H1 (cell line): ENCODE results near the gene CHRNA5. TPM values are rescaled to one million over a fixed set of nuclear protein-coding genes. Genes with fewer than 3 reads are reported as not detected.

Source experiments
- CTCF ChIA-PET: fragments of 300-600 bp; sonication (Branson Sonifier 250); formaldehyde crosslinking; loops from one replicate; lab custom pipeline; 2021; ENCODE audit not compliant: partially characterized antibody; lab: Charles Lee
- POLR2A ChIA-PET: fragments of 300-600 bp; sonication (Branson Sonifier 250); formaldehyde crosslinking; loops from one replicate; lab custom pipeline; 2021; ENCODE audit warnings: inconsistent platforms; ENCODE audit not compliant: partially characterized antibody; lab: Charles Lee
- DNase-seq, 2 experiments: peaks; one replicate each; pipeline versions ENCODE4 v3.0.0 to v3.0.0-alpha.2; 2010 to 2022; ENCODE audit warnings: low spot score in 2 of 2, low read depth in 1 of 2, mixed read lengths in 1 of 2
- FAIRE-seq: peaks from 2 replicates; lab custom pipeline; 2011; peaks lifted over from hg19 to GRCh38; lab: Jason Lieb, UNC
- H2AFZ ChIP-seq: 2 replicates; pipeline ENCODE4 v1.8.1; 2012; ENCODE audit warnings: low read length, inconsistent platforms
- H2AK5ac ChIP-seq: 2 replicates; pipeline ENCODE4 v1.6.1; 2013; ENCODE audit warnings: low read depth, low read length
- H2BK120ac ChIP-seq: replicated peaks from 2 replicates; pipeline ENCODE3; 2013; ENCODE audit warnings: low read depth, low read length, inconsistent platforms
- H2BK12ac ChIP-seq: 2 replicates; pipeline ENCODE4 v1.6.1; 2013; ENCODE audit warnings: low read depth, low read length
- H2BK15ac ChIP-seq: 2 replicates; pipeline ENCODE4 v1.6.1; 2013; ENCODE audit warnings: low read length
- H2BK20ac ChIP-seq: 2 replicates; pipeline ENCODE4 v1.6.1; 2013; ENCODE audit warnings: low read length
- H2BK5ac ChIP-seq: 2 replicates; pipeline ENCODE4 v1.6.1; 2013; ENCODE audit warnings: low read depth, low read length
- H3K14ac ChIP-seq: 2 replicates; pipeline ENCODE4 v1.6.1; 2013; ENCODE audit warnings: inconsistent platforms; ENCODE audit not compliant: insufficient read length
- H3K18ac ChIP-seq: 2 replicates; pipeline ENCODE4 v1.6.1; 2013; ENCODE audit warnings: low read length; ENCODE audit errors: extremely low read depth
- H3K23ac ChIP-seq: 2 replicates; pipeline ENCODE4 v1.6.1; 2013; ENCODE audit warnings: inconsistent platforms; ENCODE audit not compliant: insufficient read length
- H3K23me2 ChIP-seq: 2 replicates; pipeline ENCODE4 v1.6.1; 2013; ENCODE audit warnings: low read depth, low read length
- H3K27ac ChIP-seq: 2 replicates; pipeline ENCODE4 v1.6.1; 2011; ENCODE audit warnings: low read depth, low read length, inconsistent platforms
- H3K27me3 ChIP-seq, 4 experiments: replicated peaks in 1 of 4; 1 replicate in 1 of 4; 2 replicates in 3 of 4; pipeline versions ENCODE4 v1.6.1 to v1.8.1; 2011 to 2013; ENCODE audit warnings: low read length in 3 of 4, mild to moderate bottlenecking in 3 of 4, inconsistent platforms in 2 of 4, mixed read lengths in 2 of 4, moderate library complexity in 1 of 4; ENCODE audit not compliant: control insufficient read depth in 3 of 4, insufficient read depth in 3 of 4; ENCODE audit errors: extremely low read depth in 1 of 4
- H3K36me3 ChIP-seq, 4 experiments: 2 replicates each; pipeline versions ENCODE4 v1.6.1 to v1.8.1; 2011 to 2013; ENCODE audit warnings: mild to moderate bottlenecking in 4 of 4, low read length in 3 of 4, moderate library complexity in 2 of 4, control low read depth in 1 of 4, inconsistent platforms in 1 of 4; ENCODE audit not compliant: insufficient read depth in 4 of 4, control insufficient read depth in 2 of 4
- H3K4ac ChIP-seq: replicated peaks from 2 replicates; pipeline ENCODE3; 2013; ENCODE audit warnings: low read length, low read depth, mixed read lengths, inconsistent platforms; ENCODE audit not compliant: insufficient read length
- H3K4me1 ChIP-seq, 4 experiments: replicated peaks in 1 of 4; 1 replicate in 1 of 4; 2 replicates in 3 of 4; pipeline versions ENCODE4 v1.6.1 to v1.8.1; 2011 to 2013; ENCODE audit warnings: low read length in 3 of 4, inconsistent platforms in 2 of 4, mixed read lengths in 1 of 4; ENCODE audit not compliant: insufficient read depth in 4 of 4, control insufficient read depth in 3 of 4
- H3K4me2 ChIP-seq, 2 experiments: 2 replicates each; pipeline versions ENCODE4 v1.6.1 to v1.8.1; 2011 to 2013; ENCODE audit warnings: low read depth in 2 of 2, low read length in 2 of 2, control low read depth in 1 of 2, inconsistent platforms in 1 of 2, mild to moderate bottlenecking in 1 of 2; ENCODE audit not compliant: insufficient read depth in 1 of 2
- H3K4me3 ChIP-seq, 4 experiments: fragments of 200-600, 300-600 bp in 1 of 4; sonication (generic), shearing (Covaris generic), sonication (Bioruptor Twin) in 1 of 4; 2 replicates each; pipeline versions ENCODE4 v1.5.1 to v1.8.1; 2011 to 2016; ENCODE audit warnings: low read length in 4 of 4, low read depth in 3 of 4, control low read depth in 2 of 4, inconsistent platforms in 2 of 4, mild to moderate bottlenecking in 2 of 4, mixed read lengths in 1 of 4, moderate library complexity in 1 of 4; ENCODE audit not compliant: insufficient read depth in 2 of 4; ENCODE audit errors: extremely low read depth in 1 of 4
- H3K56ac ChIP-seq: replicated peaks from 2 replicates; pipeline ENCODE3; 2013; ENCODE audit warnings: low read depth, mild to moderate bottlenecking, mixed read lengths, low read length, inconsistent platforms; ENCODE audit not compliant: insufficient read length
- H3K79me1 ChIP-seq: 2 replicates; pipeline ENCODE4 v1.6.1; 2013; ENCODE audit warnings: low read depth, low read length, control low read depth
- H3K79me2 ChIP-seq, 2 experiments: 2 replicates each; pipeline versions ENCODE4 v1.6.1 to v1.8.1; 2012 to 2013; ENCODE audit warnings: low read length in 2 of 2, mild to moderate bottlenecking in 2 of 2, inconsistent platforms in 1 of 2; ENCODE audit not compliant: insufficient read depth in 2 of 2, control insufficient read depth in 1 of 2
- H3K9ac ChIP-seq, 4 experiments: replicated peaks in 1 of 4; 1 replicate in 1 of 4; 2 replicates in 3 of 4; pipeline versions ENCODE4 v1.6.1 to v1.8.1; 2011 to 2013; ENCODE audit warnings: low read depth in 3 of 4, low read length in 3 of 4, control low read depth in 2 of 4, mild to moderate bottlenecking in 2 of 4, moderate library complexity in 2 of 4, inconsistent platforms in 1 of 4; ENCODE audit errors: extremely low read depth in 1 of 4
- H3K9me3 ChIP-seq, 2 experiments: 2 replicates each; pipeline versions ENCODE4 v1.6.1 to v1.8.1; 2012 to 2013; ENCODE audit warnings: mild to moderate bottlenecking in 2 of 2, moderate library complexity in 2 of 2, control low read depth in 1 of 2, inconsistent platforms in 1 of 2, low read depth in 1 of 2, low read length in 1 of 2, mixed read lengths in 1 of 2; ENCODE audit not compliant: insufficient read depth in 2 of 2
- H4K20me1 ChIP-seq, 2 experiments: replicated peaks in 1 of 2; 2 replicates each; pipeline versions ENCODE3 to v1.8.1; 2011 to 2013; ENCODE audit warnings: inconsistent platforms in 2 of 2, low read length in 2 of 2, mild to moderate bottlenecking in 1 of 2; ENCODE audit not compliant: insufficient read depth in 2 of 2, control insufficient read depth in 1 of 2
- H4K5ac ChIP-seq: 2 replicates; pipeline ENCODE4 v1.6.1; 2013; ENCODE audit warnings: low read length, low read depth, mixed read lengths, inconsistent platforms; ENCODE audit not compliant: insufficient read length
- H4K8ac ChIP-seq: 2 replicates; pipeline ENCODE4 v1.8.0; 2013; ENCODE audit warnings: mild to moderate bottlenecking, moderate library complexity, low read length, inconsistent platforms; ENCODE audit not compliant: insufficient read depth; ENCODE audit errors: extremely low read depth
- H4K91ac ChIP-seq: replicated peaks from 2 replicates; pipeline ENCODE3; 2013; ENCODE audit warnings: low read length, mixed read lengths, inconsistent platforms; ENCODE audit not compliant: insufficient read length
- SIN3A ChIP-seq, 2 experiments: IDR thresholded peaks in 1 of 2; conservative IDR thresholded peaks in 1 of 2; 2 replicates each; pipeline ENCODE4 v1.6.1; 2011 to 2012; ENCODE audit warnings: low read length in 2 of 2, improper control_type of control experiment in 1 of 2, low read depth in 1 of 2, mild to moderate bottlenecking in 1 of 2
- TEAD4 ChIP-seq: IDR thresholded peaks from 2 replicates; pipeline ENCODE4 v1.6.1; 2012; ENCODE audit warnings: low read depth, low read length, inconsistent platforms, mixed read lengths
- WGBS, 2 experiments: shearing (Covaris generic) in 1 of 2; methylation state at CpG; one replicate each; pipeline versions ENCODE4 v1.1.6 to v1.1.7; 2013 to 2015; ENCODE audit warnings: low lambda C conversion rate in 2 of 2, mixed read lengths in 2 of 2, inconsistent platforms in 1 of 2, low coverage in 1 of 2, missing lambda C conversion rate in 1 of 2; ENCODE audit not compliant: insufficient replicate concordance in 2 of 2, insufficient coverage in 1 of 2, insufficient read length in 1 of 2; ENCODE audit errors: extremely low coverage in 1 of 2, missing lambda C conversion rate in 1 of 2; 5-methylcytosine and 5-hydroxymethylcytosine counted together
- polyA plus RNA-seq, 7 experiments: library from polyadenylated mRNA; depleted of rRNA in 3 of 7; stranded (reverse) in 5 of 7; unstranded in 2 of 7; fragments of >200 nt in 5 of 7; fragments of 200-250 nt in 2 of 7; gene quantifications; 1 replicate in 5 of 7; 2 replicates in 1 of 7; 4 replicates in 1 of 7; pipeline versions ENCODE4 v1.2.1 to v1.2.3, GENCODE V29; 2011 to 2013; ENCODE audit warnings: missing spikeins in 2 of 7, mixed read lengths in 2 of 7
- total RNA-seq: library from RNA; stranded (reverse); fragmentation: NEBNext Ultra II Directional; extraction: Animal tissue kit (Norgen Biotek cat#: 25700); gene quantifications from 2 replicates; pipeline ENCODE4 v1.2.1, GENCODE V29; 2021

Gene CHRNA5
- total and polyA plus RNA-seq, 2 of the 8 experiments (the other 6 are each of a cell fraction or from before 2014, with no cell fraction given) = 13.5 to 31.4 TPM

- Histone ChIP-seq H2AFZ (no peak overlapping the region), H3K9me3 (no peaks in the 10 kb centered on the region), H3K9ac (peak overlapping the region; percentile 55 to 89 (median 82)), H3K27ac (peak overlapping the region; percentile 92; the same call in 1 of the 2 replicates), H3K79me1 (peaks cover 3% of the 10 kb centered on the region), H3K14ac (no peak overlapping the region), H2BK12ac (no peak overlapping the region), H2BK15ac (no peak overlapping the region), H2BK5ac (peak overlapping the region; percentile 37; the same call in 1 of the 2 replicates), H4K20me1 (peaks cover 0 to 2% of the 10 kb centered on the region in 2 experiments), H3K4ac (no peak overlapping the region), H2BK120ac (no peak overlapping the region), H3K23me2 (peaks cover 3% of the 10 kb centered on the region; the same call in 1 of the 2 replicates), H3K18ac (0 out of 2 replicates have a peak overlapping the region, but pooled peaks have one; percentile 41), H4K91ac (peak overlapping the region; percentile 70), H3K79me2 (peaks cover 0 to 22% of the 10 kb centered on the region in 2 experiments; a peak in 2 of 4 replicates), H3K56ac (no peak overlapping the region), H3K27me3 (no peaks in the 10 kb centered on the region), H4K8ac (peak overlapping the region; percentile 58; the same call in 1 of the 2 replicates), H3K4me1 (peaks cover 0 to 3% (median 1%) of the 10 kb centered on the region in 4 experiments; a peak in 3 of 7 replicates), H3K4me2 (peak overlapping the region; percentile 78 to 94), H2AK5ac (no peak overlapping the region), H4K5ac (no peak overlapping the region), H3K36me3 (peaks cover 13 to 41% (median 16%) of the 10 kb centered on the region in 4 experiments), H2BK20ac (no peak overlapping the region), H3K4me3 (peak overlapping the region; percentile 82 to 93 (median 92)), H3K23ac (no peak overlapping the region)
- FAIRE-seq (no peak), DNase-seq (no peak)
- WGBS, 2 experiments = 13% methylated on average over 17 of the region's 17 CpGs; no CpG with 5 or more reads in 1 of the 2 experiments
- ChIA-PET CTCF (interaction anchor here (0.6 to 2.4 kb wide), 5 partner anchors 12 to 233 kb away, joined by 3 to 7 read pairs (median 4); partner anchors contain the start of genes CHRNA5 and HYKK), POLR2A (interaction anchor here (0.9 to 2.9 kb wide), 8 partner anchors 8 to 64 kb away, joined by 3 to 17 read pairs (median 8); partner anchors contain the start of genes CHRNA5 and HYKK)
- TF ChIP-seq SIN3A (conservative IDR thresholded peaks at IDR 0.05 in 1 of 2, IDR thresholded peaks at IDR 0.05 in 1 of 2; ENCODE audit: low read depth in 1 of 2, low read length in 2 of 2) (0 out of 4 replicates have a peak, but pooled peaks of 1 of the 2 experiments have one; percentile 13), TEAD4 (no peak)
These were observed 24.2 kb upstream of the CHRNA5 start for GRCh38 chr15:78540871-78541743.
